Thyroid gland (tissue), 4 donors: ENCODE results near the gene RBMS1.

Experiments used
- POLR2A ChIP-seq, 2 donors: fragments of 450-650 bp; IDR thresholded peaks; one replicate each; pipeline ENCODE4 v1.6.1; 2017; ENCODE audit warnings: antibody characterized with exemption in 2 of 2, mild to moderate bottlenecking in 2 of 2, moderate library complexity in 1 of 2
- TF ChIP-seq, protein P1 (sequence below), 6 experiments: fragments of 200-600 bp in 3 of 6; fragments of 450-650 bp in 3 of 6; sonication (generic) in 3 of 6; IDR thresholded peaks; one replicate each; pipeline ENCODE4 v1.5.1; 2016 to 2019; ENCODE audit warnings: antibody characterized with exemption in 6 of 6, mild to moderate bottlenecking in 2 of 6, inconsistent platforms in 1 of 6, moderate library complexity in 1 of 6

DNA sequence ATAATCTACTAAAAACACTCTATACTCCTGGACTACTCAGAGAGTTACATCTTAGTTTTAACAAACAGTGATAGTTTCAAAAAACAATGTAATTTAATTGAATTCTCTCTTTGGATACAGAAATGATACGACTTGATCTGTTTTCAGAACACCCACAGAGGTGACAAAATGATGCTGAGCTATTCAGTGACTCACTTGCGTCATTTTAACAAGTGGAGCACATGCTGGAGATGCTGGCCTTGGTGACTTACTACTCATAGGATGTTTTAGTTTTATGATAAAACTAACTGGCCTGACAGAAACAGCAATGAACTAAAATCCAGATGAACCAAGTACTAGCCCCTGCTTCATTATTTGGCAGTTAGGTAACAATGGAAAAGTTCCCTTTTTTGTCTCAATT lies 192.2 kb downstream of the RBMS1 start:
- TF ChIP-seq, protein P1, sequence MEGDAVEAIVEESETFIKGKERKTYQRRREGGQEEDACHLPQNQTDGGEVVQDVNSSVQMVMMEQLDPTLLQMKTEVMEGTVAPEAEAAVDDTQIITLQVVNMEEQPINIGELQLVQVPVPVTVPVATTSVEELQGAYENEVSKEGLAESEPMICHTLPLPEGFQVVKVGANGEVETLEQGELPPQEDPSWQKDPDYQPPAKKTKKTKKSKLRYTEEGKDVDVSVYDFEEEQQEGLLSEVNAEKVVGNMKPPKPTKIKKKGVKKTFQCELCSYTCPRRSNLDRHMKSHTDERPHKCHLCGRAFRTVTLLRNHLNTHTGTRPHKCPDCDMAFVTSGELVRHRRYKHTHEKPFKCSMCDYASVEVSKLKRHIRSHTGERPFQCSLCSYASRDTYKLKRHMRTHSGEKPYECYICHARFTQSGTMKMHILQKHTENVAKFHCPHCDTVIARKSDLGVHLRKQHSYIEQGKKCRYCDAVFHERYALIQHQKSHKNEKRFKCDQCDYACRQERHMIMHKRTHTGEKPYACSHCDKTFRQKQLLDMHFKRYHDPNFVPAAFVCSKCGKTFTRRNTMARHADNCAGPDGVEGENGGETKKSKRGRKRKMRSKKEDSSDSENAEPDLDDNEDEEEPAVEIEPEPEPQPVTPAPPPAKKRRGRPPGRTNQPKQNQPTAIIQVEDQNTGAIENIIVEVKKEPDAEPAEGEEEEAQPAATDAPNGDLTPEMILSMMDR (IDR thresholded peaks at IDR 0.05): no peak
- no peak for TF ChIP-seq POLR2A (IDR thresholded peaks at IDR 0.05)
